GM12864 (cell line): ENCODE measurements around the gene P3H3.

Source experiments
- DNase-seq: peaks from one replicate; pipeline ENCODE4 v3.0.0-alpha.2; 2011; ENCODE audit warnings: low read depth
- H3K4me3 ChIP-seq: 2 replicates; pipeline ENCODE4 v1.5.1; 2011; ENCODE audit warnings: mild to moderate bottlenecking, low read depth, low read length, control low read depth
- TF ChIP-seq, protein P1 (sequence below): IDR thresholded peaks from 2 replicates; pipeline ENCODE4 v1.5.1; 2011; ENCODE audit warnings: low read depth, mild to moderate bottlenecking, moderate library complexity, low read length, control low read depth, inconsistent platforms; ENCODE audit errors: missing control alignments

The P3H3 gene

GRCh38 chr12:6832125-6832524, 3.9 kb downstream of the P3H3 start:
- H3K4me3 ChIP-seq: no peak overlapping the region
- TF ChIP-seq, protein P1, sequence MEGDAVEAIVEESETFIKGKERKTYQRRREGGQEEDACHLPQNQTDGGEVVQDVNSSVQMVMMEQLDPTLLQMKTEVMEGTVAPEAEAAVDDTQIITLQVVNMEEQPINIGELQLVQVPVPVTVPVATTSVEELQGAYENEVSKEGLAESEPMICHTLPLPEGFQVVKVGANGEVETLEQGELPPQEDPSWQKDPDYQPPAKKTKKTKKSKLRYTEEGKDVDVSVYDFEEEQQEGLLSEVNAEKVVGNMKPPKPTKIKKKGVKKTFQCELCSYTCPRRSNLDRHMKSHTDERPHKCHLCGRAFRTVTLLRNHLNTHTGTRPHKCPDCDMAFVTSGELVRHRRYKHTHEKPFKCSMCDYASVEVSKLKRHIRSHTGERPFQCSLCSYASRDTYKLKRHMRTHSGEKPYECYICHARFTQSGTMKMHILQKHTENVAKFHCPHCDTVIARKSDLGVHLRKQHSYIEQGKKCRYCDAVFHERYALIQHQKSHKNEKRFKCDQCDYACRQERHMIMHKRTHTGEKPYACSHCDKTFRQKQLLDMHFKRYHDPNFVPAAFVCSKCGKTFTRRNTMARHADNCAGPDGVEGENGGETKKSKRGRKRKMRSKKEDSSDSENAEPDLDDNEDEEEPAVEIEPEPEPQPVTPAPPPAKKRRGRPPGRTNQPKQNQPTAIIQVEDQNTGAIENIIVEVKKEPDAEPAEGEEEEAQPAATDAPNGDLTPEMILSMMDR: no peak
- no peak for DNase-seq

DNA sequence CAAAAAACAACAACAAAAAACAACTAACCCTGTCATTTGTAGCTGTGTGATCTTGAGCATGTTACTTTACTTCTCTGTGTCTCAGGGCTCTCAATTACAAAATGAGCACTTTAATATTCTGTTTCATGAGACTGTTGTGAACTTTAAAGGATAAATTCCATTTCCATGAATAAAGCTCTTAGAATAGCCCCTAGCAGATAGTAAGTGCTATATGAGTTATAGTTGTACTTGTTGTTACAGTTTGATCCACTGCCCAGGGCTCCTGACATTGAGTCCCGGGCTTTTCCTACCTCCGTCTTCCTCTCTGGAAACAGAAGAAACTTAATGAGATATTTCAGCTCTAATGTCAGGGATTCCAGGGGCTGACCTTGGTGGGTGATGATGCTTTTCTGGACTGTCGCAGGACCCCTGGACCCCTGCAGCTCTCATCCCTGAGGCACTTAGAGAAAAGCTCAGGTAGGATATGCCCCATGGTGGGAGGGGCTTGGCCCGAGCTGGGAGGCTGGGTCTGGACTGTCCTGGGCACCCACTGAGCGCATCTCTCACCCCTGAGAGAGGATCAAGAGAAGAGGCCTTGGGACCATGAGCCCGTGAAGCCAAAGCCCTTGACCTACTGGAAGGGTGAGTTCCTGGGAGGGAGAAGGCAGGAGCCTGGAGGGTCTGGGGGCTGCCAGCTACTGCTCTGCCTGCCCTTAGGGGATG, 5.1 kb downstream of the P3H3 start:
- H3K4me3 ChIP-seq: no peak overlapping the region
- TF ChIP-seq, protein P1: no peak
- no peak for DNase-seq

DNA sequence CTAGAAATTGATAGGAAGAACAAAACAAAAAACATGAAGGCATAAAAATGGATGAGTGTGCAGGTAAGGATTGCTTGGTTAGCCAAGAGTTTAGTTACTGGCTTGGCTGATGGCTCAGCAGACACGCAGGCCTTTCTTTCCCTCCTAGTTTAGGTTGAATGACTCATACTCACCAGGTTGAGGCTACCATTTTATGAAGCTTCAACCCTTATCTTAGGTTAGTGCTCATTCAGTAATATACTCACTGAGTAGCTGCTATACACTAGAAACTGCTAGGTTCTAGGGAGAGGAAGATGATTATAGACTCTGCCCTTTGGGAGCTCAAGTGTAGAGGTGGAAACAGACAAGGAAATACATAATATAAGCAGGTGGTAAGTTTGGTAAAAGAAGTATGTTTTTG, 6.0 kb downstream of the P3H3 start:
- DNase-seq: no peak
- no peak overlapping the region for H3K4me3 ChIP-seq
- TF ChIP-seq, protein P1: no peak

- H3K4me3 ChIP-seq: no peak overlapping the region
- DNase-seq: no peak
- TF ChIP-seq, protein P1: no peak
Measured at GRCh38 chr12:6834873-6835272, 6.7 kb downstream of the P3H3 start.

DNA sequence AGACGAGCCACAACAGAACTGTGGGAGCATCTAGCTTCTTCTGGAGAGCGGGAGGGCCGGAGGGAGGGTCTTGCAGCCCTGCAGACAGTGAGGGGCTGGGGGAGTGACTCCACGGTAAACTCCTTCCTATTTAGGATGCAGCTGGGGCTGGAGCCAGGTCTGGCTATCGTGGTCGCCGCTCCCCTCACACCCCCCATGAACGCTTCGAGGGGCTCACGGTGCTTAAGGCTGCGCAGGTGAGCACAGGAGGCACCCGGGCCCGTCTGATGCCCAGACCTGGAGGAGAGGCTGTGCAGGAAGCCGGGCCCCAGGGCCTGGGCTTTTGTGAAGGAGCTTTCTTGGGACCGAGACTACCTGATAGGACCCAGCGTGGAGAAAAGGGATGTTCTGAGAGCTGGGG, 8.6 kb downstream of the P3H3 start:
- TF ChIP-seq, protein P1: no peak
- H3K4me3 ChIP-seq: no peak overlapping the region
- DNase-seq: no peak

DNA sequence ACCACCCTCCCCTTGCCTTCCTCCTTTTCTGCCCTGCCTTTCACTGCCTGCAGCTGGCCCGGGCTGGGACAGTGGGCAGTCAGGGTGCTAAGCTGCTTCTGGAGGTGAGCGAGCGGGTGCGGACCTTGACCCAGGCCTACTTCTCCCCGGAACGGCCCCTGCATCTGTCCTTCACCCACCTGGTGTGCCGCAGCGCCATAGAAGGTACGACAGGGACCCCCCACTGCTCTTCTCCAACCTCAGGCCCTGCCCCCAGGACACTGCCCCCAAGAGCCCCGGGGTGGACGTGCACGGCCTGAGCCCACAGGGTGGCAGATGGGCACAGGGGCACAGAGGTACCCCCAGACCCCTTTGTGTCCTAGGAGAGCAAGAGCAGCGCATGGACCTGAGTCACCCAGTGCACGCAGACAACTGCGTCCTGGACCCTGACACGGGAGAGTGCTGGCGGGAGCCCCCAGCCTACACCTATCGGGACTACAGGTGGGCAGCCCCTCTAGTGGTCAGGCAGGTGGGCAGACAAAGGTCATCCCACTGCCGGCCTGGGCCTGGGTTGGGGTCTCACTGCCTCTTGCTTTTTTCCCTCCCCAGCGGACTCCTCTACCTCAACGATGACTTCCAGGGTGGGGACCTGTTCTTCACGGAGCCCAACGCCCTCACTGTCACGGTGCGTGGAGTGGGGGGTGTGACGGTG, 9.3 kb downstream of the P3H3 start:
- TF ChIP-seq, protein P1: no peak
- DNase-seq: no peak
- no peak overlapping the region for H3K4me3 ChIP-seq
